Liver (tissue), 9 donors: ENCODE measurements around the gene CTNNBL1. TPM values are rescaled to one million over a fixed set of nuclear protein-coding genes. Genes with fewer than 3 reads are reported as not detected.

Source experiments
- DNase-seq: peaks from one replicate; pipeline ENCODE4 v3.0.0-alpha.2; 2017; ENCODE audit warnings: low spot score
- H3K27ac ChIP-seq, 2 donors: one replicate each; pipeline ENCODE4 v1.7.0; 2013; ENCODE audit warnings: inconsistent platforms in 2 of 2, low read length in 2 of 2, control low read depth in 1 of 2, low read depth in 1 of 2, mild to moderate bottlenecking in 1 of 2
- H3K27me3 ChIP-seq, 4 donors: one replicate each; pipeline versions ENCODE4 v1.6.1 to v1.7.0; 2013; ENCODE audit warnings: low read length in 3 of 4, inconsistent platforms in 1 of 4, mild to moderate bottlenecking in 1 of 4, moderate library complexity in 1 of 4; ENCODE audit not compliant: control insufficient read depth in 4 of 4, insufficient read depth in 4 of 4
- H3K36me3 ChIP-seq, 4 donors: one replicate each; pipeline versions ENCODE4 v1.6.1 to v1.7.0; 2013; ENCODE audit warnings: low read length in 3 of 4, mild to moderate bottlenecking in 3 of 4, low read depth in 1 of 4, moderate library complexity in 1 of 4; ENCODE audit not compliant: control insufficient read depth in 4 of 4, insufficient read depth in 3 of 4
- H3K4me1 ChIP-seq, 4 donors: one replicate each; pipeline versions ENCODE4 v1.6.1 to v1.7.0; 2013; ENCODE audit warnings: low read length in 3 of 4, mild to moderate bottlenecking in 3 of 4, moderate library complexity in 1 of 4; ENCODE audit not compliant: control insufficient read depth in 4 of 4, insufficient read depth in 4 of 4
- H3K4me3 ChIP-seq, 3 donors: one replicate each; pipeline versions ENCODE4 v1.6.1 to v1.7.0; 2013; ENCODE audit warnings: low read length in 3 of 3, control low read depth in 1 of 3, low read depth in 1 of 3, mild to moderate bottlenecking in 1 of 3
- H3K9ac ChIP-seq, 2 donors: one replicate each; pipeline ENCODE4 v1.7.0; 2013; ENCODE audit warnings: low read length in 2 of 2, mild to moderate bottlenecking in 2 of 2, moderate library complexity in 2 of 2, control low read depth in 1 of 2, low read depth in 1 of 2
- H3K9me3 ChIP-seq, 4 donors: one replicate each; pipeline versions ENCODE4 v1.6.1 to v1.7.0; 2013; ENCODE audit warnings: low read length in 3 of 4; ENCODE audit not compliant: control insufficient read depth in 4 of 4
- ATF3 ChIP-seq: IDR thresholded peaks from 2 replicates; pipeline ENCODE4 v1.6.1; 2016; ENCODE audit warnings: antibody characterized with exemption
- EGR1 ChIP-seq, 2 donors: IDR thresholded peaks; 2 replicates each; pipeline ENCODE4 v1.6.1; 2016 to 2018; ENCODE audit warnings: antibody characterized with exemption in 2 of 2, low read depth in 2 of 2
- FOXA1 ChIP-seq: IDR thresholded peaks from 2 replicates; pipeline ENCODE4 v1.6.1; 2016; ENCODE audit warnings: antibody characterized with exemption
- FOXA2 ChIP-seq: IDR thresholded peaks from 2 replicates; pipeline ENCODE4 v1.6.1; 2016; ENCODE audit warnings: antibody characterized with exemption
- GABPA ChIP-seq, 2 donors: IDR thresholded peaks in 1 of 2; conservative IDR thresholded peaks in 1 of 2; 2 replicates each; pipeline ENCODE4 v1.6.1; 2016; ENCODE audit warnings: antibody characterized with exemption in 2 of 2, mild to moderate bottlenecking in 1 of 2, moderate library complexity in 1 of 2
- HNF4A ChIP-seq, 2 donors: conservative IDR thresholded peaks; 2 replicates each; pipeline ENCODE4 v1.6.1; 2016; ENCODE audit warnings: antibody characterized with exemption in 2 of 2, mild to moderate bottlenecking in 2 of 2
- HNF4G ChIP-seq: IDR thresholded peaks from 2 replicates; pipeline ENCODE4 v1.6.1; 2016; ENCODE audit warnings: antibody characterized with exemption
- JUND ChIP-seq, 2 donors: IDR thresholded peaks; 2 replicates each; pipeline ENCODE4 v1.6.1; 2016; ENCODE audit warnings: antibody characterized with exemption in 2 of 2
- NR2F2 ChIP-seq: IDR thresholded peaks from 2 replicates; pipeline ENCODE4 v1.6.1; 2016; ENCODE audit warnings: antibody characterized with exemption
- RXRA ChIP-seq, 2 donors: IDR thresholded peaks; 2 replicates each; pipeline ENCODE4 v1.6.1; 2017 to 2018; ENCODE audit warnings: antibody characterized with exemption in 2 of 2, mild to moderate bottlenecking in 1 of 2
- SP1 ChIP-seq: IDR thresholded peaks from 2 replicates; pipeline ENCODE4 v1.6.1; 2018; ENCODE audit warnings: antibody characterized with exemption, mild to moderate bottlenecking
- TAF1 ChIP-seq: conservative IDR thresholded peaks from 2 replicates; pipeline ENCODE4 v1.6.1; 2016; ENCODE audit warnings: antibody characterized with exemption, mild to moderate bottlenecking
- YY1 ChIP-seq: IDR thresholded peaks from 2 replicates; pipeline ENCODE4 v1.6.1; 2016; ENCODE audit warnings: antibody characterized with exemption, mild to moderate bottlenecking
- ZBTB33 ChIP-seq: IDR thresholded peaks from 2 replicates; pipeline ENCODE4 v1.6.1; 2016; ENCODE audit warnings: antibody characterized with exemption
- WGBS: extraction: QIAGEN DNeasy Blood & Tissue Kit; methylation state at CpG from one replicate; pipeline ENCODE4 v1.1.7; 2013; 5-methylcytosine and 5-hydroxymethylcytosine counted together
- polyA plus RNA-seq, 2 donors: library from polyadenylated mRNA; stranded (reverse) in 1 of 2; unstranded in 1 of 2; fragments of 200-250 nt in 1 of 2; fragments of >200 nt in 1 of 2; fragmentation: Nextera tagmentation in 1 of 2; extraction: Ambion mirVana in 1 of 2; gene quantifications; one replicate each; pipeline versions ENCODE4 v1.2.1 to v1.2.3, GENCODE V29; 2013 to 2015
- total RNA-seq, 2 donors: library from RNA; depleted of rRNA; stranded (reverse); fragments of >200 nt; gene quantifications; one replicate each; pipeline ENCODE4 v1.2.3, GENCODE V29; 2014
- TF ChIP-seq, protein P1 (sequence below): IDR thresholded peaks from 2 replicates; pipeline ENCODE4 v1.6.1; 2016; ENCODE audit warnings: antibody characterized with exemption, mild to moderate bottlenecking
- TF ChIP-seq, protein P2 (sequence below): IDR thresholded peaks from 2 replicates; pipeline ENCODE4 v1.6.1; 2016; ENCODE audit warnings: antibody characterized with exemption
- TF ChIP-seq, protein P3 (sequence below): fragments of 150-350 bp; IDR thresholded peaks from 2 replicates; pipeline ENCODE4 v1.5.1; 2017; ENCODE audit warnings: improper control_type of control experiment, low read depth, low read length; ENCODE audit not compliant: missing input control
- donor health status: healthy.
- donor health status: healthy.
- donor health status: healthy.
- donor health status: healthy.
- donor health status: healthy.

CTNNBL1 gene
- total and polyA plus RNA-seq, 4 donors = 18.3 to 25.4 (median 20.3) TPM

- Histone ChIP-seq H3K9me3 (no peaks in the 10 kb centered on the region), H3K4me1 (peaks cover 0 to 10% (median 7%) of the 10 kb centered on the region in 4 donors), H3K9ac (no peak overlapping the region), H3K27me3 (no peaks in the 10 kb centered on the region), H3K27ac (no peak overlapping the region), H3K4me3 (no peak overlapping the region), H3K36me3 (no peaks in the 10 kb centered on the region)
- no peak for DNase-seq
- 82% methylated on average over 22 of the region's 22 CpGs for WGBS
- TF ChIP-seq, protein P1, sequence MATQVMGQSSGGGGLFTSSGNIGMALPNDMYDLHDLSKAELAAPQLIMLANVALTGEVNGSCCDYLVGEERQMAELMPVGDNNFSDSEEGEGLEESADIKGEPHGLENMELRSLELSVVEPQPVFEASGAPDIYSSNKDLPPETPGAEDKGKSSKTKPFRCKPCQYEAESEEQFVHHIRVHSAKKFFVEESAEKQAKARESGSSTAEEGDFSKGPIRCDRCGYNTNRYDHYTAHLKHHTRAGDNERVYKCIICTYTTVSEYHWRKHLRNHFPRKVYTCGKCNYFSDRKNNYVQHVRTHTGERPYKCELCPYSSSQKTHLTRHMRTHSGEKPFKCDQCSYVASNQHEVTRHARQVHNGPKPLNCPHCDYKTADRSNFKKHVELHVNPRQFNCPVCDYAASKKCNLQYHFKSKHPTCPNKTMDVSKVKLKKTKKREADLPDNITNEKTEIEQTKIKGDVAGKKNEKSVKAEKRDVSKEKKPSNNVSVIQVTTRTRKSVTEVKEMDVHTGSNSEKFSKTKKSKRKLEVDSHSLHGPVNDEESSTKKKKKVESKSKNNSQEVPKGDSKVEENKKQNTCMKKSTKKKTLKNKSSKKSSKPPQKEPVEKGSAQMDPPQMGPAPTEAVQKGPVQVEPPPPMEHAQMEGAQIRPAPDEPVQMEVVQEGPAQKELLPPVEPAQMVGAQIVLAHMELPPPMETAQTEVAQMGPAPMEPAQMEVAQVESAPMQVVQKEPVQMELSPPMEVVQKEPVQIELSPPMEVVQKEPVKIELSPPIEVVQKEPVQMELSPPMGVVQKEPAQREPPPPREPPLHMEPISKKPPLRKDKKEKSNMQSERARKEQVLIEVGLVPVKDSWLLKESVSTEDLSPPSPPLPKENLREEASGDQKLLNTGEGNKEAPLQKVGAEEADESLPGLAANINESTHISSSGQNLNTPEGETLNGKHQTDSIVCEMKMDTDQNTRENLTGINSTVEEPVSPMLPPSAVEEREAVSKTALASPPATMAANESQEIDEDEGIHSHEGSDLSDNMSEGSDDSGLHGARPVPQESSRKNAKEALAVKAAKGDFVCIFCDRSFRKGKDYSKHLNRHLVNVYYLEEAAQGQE = no peak
- TF ChIP-seq RXRA (IDR thresholded peaks at IDR 0.05) = no peak
- TF ChIP-seq FOXA1 = no peak
- TF ChIP-seq SP1 = no peak
- no peak for TF ChIP-seq FOXA2
- TF ChIP-seq ZBTB33 = no peak
- TF ChIP-seq ATF3 = no peak
- TF ChIP-seq, protein P2, sequence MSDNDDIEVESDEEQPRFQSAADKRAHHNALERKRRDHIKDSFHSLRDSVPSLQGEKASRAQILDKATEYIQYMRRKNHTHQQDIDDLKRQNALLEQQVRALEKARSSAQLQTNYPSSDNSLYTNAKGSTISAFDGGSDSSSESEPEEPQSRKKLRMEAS = no peak
- no peak for TF ChIP-seq HNF4G
- TF ChIP-seq YY1 = no peak
- TF ChIP-seq JUND (IDR thresholded peaks at IDR 0.05) = no peak
- no peak for TF ChIP-seq GABPA (IDR thresholded peaks at IDR 0.05 in 1 of 2, conservative IDR thresholded peaks at IDR 0.05 in 1 of 2)
- no peak for TF ChIP-seq HNF4A (conservative IDR thresholded peaks at IDR 0.05)
- TF ChIP-seq NR2F2 = no peak
- no peak for TF ChIP-seq EGR1 (IDR thresholded peaks at IDR 0.05; ENCODE audit: low read depth in 2 of 2)
Observed at GRCh38 chr20:37881601-37882343, 187.9 kb downstream of the CTNNBL1 start.

- Histone ChIP-seq H3K9ac (no peak overlapping the region), H3K27me3 (no peaks in the 10 kb centered on the region), H3K36me3 (no peaks in the 10 kb centered on the region), H3K27ac (no peak overlapping the region), H3K9me3 (no peaks in the 10 kb centered on the region), H3K4me3 (no peak overlapping the region), H3K4me1 (peaks cover 0 to 13% (median 9%) of the 10 kb centered on the region in 4 donors)
- DNase-seq = no peak
- 87% methylated on average over 16 of the region's 16 CpGs for WGBS
- TF ChIP-seq SP1 = no peak
- TF ChIP-seq, protein P3, sequence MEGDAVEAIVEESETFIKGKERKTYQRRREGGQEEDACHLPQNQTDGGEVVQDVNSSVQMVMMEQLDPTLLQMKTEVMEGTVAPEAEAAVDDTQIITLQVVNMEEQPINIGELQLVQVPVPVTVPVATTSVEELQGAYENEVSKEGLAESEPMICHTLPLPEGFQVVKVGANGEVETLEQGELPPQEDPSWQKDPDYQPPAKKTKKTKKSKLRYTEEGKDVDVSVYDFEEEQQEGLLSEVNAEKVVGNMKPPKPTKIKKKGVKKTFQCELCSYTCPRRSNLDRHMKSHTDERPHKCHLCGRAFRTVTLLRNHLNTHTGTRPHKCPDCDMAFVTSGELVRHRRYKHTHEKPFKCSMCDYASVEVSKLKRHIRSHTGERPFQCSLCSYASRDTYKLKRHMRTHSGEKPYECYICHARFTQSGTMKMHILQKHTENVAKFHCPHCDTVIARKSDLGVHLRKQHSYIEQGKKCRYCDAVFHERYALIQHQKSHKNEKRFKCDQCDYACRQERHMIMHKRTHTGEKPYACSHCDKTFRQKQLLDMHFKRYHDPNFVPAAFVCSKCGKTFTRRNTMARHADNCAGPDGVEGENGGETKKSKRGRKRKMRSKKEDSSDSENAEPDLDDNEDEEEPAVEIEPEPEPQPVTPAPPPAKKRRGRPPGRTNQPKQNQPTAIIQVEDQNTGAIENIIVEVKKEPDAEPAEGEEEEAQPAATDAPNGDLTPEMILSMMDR = no peak
- TF ChIP-seq RXRA (IDR thresholded peaks at IDR 0.05) = no peak
- TF ChIP-seq FOXA2 = no peak
- TF ChIP-seq ATF3 = no peak
- TF ChIP-seq FOXA1 = no peak
- no peak for TF ChIP-seq NR2F2
- TF ChIP-seq TAF1 = no peak
- no peak for TF ChIP-seq EGR1 (IDR thresholded peaks at IDR 0.05; ENCODE audit: low read depth in 2 of 2)
- TF ChIP-seq YY1 = no peak
- TF ChIP-seq HNF4A (conservative IDR thresholded peaks at IDR 0.05) = no peak
- no peak for TF ChIP-seq ZBTB33
- TF ChIP-seq JUND (IDR thresholded peaks at IDR 0.05) = no peak
- TF ChIP-seq, protein P2 = no peak
- no peak for TF ChIP-seq GABPA (IDR thresholded peaks at IDR 0.05 in 1 of 2, conservative IDR thresholded peaks at IDR 0.05 in 1 of 2)
Observed at GRCh38 chr20:37882961-37883712, 189.3 kb downstream of the CTNNBL1 start.
